Measurements from ENCODE around the gene NPHP4.

NPHP4 gene

GRCh38 chr1:5881526-5882222 is 110.6 kb downstream of the NPHP4 start:
- no peak for DNase-seq (ENCODE audit: low read depth in 2 of 2, low spot score in 1 of 2)

- DNase-seq (ENCODE audit: low read depth in 2 of 2, low spot score in 1 of 2) = no peak
These were observed 111.4 kb downstream of the NPHP4 start for GRCh38 chr1:5880630-5881405.

GRCh38 chr1:5879421-5879820 is 112.8 kb downstream of the NPHP4 start:
- DNase-seq (ENCODE audit: low read depth in 2 of 2, low spot score in 1 of 2) = no peak

- DNase-seq (ENCODE audit: low read depth in 2 of 2, low spot score in 1 of 2) = no peak
These were observed 113.3 kb downstream of the NPHP4 start for GRCh38 chr1:5878971-5879370.

- no peak for DNase-seq (ENCODE audit: low read depth in 2 of 2, low spot score in 1 of 2)
These were observed 114.3 kb downstream of the NPHP4 start for GRCh38 chr1:5877683-5878530.

GRCh38 chr1:5877001-5877400 is 115.2 kb downstream of the NPHP4 start:
- no peak for DNase-seq (ENCODE audit: low read depth in 2 of 2, low spot score in 1 of 2)

DNA sequence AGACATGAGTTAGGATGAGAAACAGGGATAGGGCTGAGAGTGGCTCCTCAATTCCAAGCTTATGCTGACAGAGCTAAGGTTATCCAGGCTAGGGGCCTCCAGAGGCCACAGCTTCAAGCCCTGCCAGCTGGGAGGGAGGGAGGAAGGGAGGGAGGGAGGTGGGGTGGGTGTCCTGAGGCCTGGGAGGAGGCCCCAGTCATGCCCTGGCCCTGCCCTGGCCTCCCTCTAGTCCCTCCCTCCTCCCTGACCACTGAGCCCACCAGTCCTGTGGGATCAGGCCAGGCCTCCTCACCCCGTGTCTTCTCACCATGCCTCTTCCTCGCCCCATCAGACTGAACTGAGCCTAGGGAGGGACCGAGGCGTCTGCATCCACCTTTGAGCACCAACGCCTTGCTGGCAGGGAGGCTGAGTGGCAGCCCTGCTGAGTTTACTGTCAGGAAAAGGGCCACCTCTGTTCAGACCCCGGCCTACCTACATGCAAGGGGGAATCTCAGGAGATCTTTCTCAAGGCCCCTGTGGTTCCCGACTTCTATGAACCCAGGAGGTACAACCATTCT is 116.1 kb downstream of the NPHP4 start:
- no peak for DNase-seq (ENCODE audit: low read depth in 2 of 2, low spot score in 1 of 2)

DNA sequence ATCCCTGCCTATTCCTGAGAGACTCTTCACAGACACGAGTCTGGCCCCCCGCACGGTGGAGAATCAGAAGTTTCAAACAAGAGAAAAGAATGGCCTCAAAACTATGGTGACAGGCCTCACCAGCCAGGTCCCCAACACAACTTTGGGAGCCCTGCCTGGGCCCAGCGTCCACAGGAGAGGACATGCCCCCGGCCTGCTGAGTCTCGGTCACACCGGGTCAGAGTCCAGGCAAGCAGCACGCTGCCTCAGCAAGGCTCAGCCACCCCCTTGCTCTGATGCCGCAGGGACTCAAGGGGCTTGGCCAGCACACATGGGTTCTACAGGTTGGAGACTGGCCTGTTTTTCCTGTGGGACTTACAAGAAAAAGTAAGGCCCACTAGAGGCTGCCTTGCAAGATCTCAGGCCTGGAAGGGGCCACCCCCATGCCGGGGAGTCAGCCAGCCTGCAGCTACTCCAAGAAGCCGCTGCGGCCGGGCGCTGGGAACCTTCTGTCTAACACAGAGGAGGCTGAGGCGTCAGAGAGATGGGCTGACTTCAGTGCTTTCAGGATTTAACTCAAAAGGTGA is 116.8 kb downstream of the NPHP4 start:
- DNase-seq (ENCODE audit: low read depth in 2 of 2, low spot score in 1 of 2) = no peak

GRCh38 chr1:5874416-5875110 is 117.7 kb downstream of the NPHP4 start:
- DNase-seq (ENCODE audit: low read depth in 2 of 2, low spot score in 1 of 2) = no peak

DNA sequence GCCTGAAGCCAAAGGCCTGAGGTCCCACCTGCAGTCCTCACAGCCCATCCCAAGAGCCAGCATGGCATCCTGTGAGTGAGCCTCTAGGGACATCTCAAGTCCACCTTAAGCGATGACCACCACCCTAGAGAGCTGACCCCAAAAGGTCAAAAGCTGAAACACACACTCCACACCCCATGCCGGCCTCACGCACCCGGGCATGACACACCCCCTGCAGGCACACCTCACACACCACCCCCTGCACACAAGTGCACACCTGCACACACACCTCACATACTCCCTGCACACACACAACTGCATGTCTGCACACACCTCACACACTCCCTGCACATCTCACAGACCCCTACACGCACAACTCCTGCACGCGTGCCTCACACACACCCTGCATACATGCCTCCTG is 118.7 kb downstream of the NPHP4 start:
- no peak for DNase-seq (ENCODE audit: low read depth in 2 of 2, low spot score in 1 of 2)

DNA sequence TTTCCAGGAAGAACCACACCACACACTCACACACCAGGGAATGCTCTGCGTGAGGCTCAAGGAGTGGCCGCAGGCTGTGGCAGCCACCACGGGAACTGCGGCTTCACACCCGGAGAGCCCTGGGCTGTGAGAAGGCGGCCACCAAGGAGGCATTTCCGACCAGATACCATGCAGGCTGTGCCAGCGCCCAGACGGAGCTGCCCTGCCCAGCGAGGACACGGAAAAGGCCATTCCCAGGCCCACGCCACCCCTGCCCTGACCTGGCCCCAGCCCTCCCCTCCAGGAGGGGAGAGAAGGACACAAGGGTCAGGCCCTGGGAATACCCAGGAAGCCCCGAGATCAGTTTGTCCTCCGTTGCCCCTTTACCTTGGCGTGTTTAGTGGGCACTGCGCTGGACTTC is 119.3 kb downstream of the NPHP4 start:
- DNase-seq (ENCODE audit: low read depth in 2 of 2, low spot score in 1 of 2) = no peak

- DNase-seq (ENCODE audit: low read depth in 2 of 2, low spot score in 1 of 2) = no peak
These were observed 123.2 kb downstream of the NPHP4 start for GRCh38 chr1:5868931-5869500.

DNA sequence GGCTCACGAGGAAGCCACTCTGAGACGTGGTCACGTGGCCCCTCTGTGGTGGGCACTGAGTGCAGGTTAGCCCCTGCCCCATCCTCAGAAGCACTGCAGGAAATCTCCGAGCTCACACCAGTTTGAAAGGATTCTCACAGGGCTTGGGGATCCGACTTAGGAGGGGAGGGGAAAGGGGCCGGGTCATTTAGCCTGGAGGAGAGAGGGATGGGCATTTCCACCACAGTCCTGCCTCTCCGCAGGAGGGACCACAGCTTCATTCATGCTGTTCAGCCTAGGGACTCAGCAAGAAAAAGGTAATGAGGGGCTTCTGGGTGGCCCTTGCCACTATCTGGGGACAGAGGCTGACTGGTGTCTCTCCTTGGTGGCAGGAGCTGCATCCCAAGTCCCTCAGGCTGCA is 126.5 kb downstream of the NPHP4 start:
- no peak for DNase-seq (ENCODE audit: low read depth in 2 of 2, low spot score in 1 of 2)

DNA sequence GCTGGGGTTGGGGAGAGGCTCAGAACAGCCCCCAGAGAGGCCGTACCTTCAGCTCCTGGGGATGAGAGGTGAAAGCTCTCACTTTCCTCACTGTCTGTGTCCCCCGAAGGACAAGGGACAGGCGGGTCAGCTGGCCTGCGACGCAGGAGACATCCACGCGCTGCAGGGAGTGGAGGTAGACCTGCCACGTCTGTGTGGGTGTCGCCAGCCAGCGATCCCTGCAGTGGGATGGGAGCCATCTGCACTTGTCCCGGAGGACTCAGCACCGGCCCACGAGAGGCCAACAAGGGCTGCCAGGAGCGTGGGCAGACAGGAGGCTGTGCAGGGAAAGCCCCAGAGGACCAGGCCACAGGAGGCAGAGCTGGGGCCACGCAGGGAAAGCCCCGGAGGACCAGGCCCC is 127.2 kb downstream of the NPHP4 start:
- DNase-seq (ENCODE audit: low read depth in 2 of 2, low spot score in 1 of 2) = no peak

- no peak for DNase-seq (ENCODE audit: low read depth in 2 of 2, low spot score in 1 of 2)
These were observed 128.0 kb downstream of the NPHP4 start for GRCh38 chr1:5864256-5864655.

DNA sequence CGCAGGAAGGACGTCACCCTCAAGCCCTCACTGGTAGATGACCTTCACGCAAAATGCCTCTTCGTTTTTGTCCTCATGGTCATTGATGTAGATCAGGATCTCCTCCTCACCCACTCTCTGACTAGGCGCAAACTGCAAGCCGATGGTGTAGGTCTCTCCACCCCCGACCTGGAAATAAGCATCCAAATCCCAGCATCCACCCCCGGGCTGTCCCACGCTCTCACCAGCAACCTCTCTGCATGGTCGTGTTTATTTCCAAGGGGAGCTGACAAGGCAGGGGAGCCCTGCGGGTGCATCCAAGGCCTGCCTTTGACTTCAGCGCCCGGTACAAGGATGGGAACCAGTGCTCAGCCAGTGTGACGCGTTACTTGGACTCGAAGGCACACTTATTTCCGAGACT is 129.0 kb downstream of the NPHP4 start:
- no peak for DNase-seq (ENCODE audit: low read depth in 2 of 2, low spot score in 1 of 2)

GRCh38 chr1:5861871-5862825 is 130.1 kb downstream of the NPHP4 start:
- DNase-seq (ENCODE audit: low read depth in 2 of 2, low spot score in 1 of 2) = no peak

DNA sequence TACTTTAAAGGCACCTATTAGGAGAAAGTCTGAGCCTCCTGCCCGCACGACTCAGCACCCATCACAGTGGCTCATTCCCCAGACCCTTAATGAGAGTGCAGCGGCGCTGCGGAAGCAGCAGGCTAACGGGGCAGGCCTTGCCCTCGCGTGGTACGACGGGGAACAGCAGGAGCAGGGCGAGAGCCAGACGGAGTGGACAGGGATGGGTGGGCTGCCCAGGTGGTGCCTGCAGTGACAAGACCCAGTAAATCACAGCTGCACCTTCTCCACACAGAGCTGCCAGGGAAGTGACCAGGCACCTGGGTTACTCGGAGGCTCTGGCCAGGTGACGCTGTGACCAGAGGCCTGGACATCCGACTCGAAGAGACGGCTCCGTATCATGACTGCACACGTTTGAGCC is 131.9 kb downstream of the NPHP4 start:
- no peak for DNase-seq (ENCODE audit: low read depth in 2 of 2, low spot score in 1 of 2)

DNA sequence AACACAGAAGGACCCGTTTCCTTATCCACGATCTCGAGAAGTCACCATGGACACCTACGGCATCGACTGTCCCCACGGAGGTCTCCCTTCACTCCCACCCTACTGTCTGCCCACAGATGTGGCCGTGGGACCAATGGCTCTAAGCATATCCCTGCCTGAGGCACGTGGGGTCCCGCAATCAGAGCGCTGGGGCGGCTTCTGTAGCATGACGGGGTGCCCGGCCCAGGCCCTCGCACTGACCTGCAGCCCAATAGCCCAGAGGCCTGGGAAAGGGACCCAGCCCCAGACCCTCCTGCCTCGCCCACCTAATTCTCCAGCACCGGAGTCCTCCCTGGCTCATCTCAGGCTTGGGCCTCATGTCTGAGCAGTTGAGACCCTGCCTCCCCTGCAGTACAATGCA is 132.5 kb downstream of the NPHP4 start:
- no peak for DNase-seq (ENCODE audit: low read depth in 2 of 2, low spot score in 1 of 2)

Measured in stimulated activated CD8-positive, alpha-beta memory T cell treated with anti-CD3 and anti-CD28 coated beads, Interleukin-4, amount 100 ng/mL, for 1 hour (primary cell).